ENCODE data around the gene ASPSCR1. TPM values are rescaled to one million over a fixed set of nuclear protein-coding genes. Genes with fewer than 3 reads are reported as not detected.

Gene ASPSCR1
- total and polyA plus RNA-seq, 2 of the 13 experiments (the other 11 are each of a cell fraction or from before 2014, with no cell fraction given): 274 to 314 TPM

- TF ChIP-seq, protein P1, sequence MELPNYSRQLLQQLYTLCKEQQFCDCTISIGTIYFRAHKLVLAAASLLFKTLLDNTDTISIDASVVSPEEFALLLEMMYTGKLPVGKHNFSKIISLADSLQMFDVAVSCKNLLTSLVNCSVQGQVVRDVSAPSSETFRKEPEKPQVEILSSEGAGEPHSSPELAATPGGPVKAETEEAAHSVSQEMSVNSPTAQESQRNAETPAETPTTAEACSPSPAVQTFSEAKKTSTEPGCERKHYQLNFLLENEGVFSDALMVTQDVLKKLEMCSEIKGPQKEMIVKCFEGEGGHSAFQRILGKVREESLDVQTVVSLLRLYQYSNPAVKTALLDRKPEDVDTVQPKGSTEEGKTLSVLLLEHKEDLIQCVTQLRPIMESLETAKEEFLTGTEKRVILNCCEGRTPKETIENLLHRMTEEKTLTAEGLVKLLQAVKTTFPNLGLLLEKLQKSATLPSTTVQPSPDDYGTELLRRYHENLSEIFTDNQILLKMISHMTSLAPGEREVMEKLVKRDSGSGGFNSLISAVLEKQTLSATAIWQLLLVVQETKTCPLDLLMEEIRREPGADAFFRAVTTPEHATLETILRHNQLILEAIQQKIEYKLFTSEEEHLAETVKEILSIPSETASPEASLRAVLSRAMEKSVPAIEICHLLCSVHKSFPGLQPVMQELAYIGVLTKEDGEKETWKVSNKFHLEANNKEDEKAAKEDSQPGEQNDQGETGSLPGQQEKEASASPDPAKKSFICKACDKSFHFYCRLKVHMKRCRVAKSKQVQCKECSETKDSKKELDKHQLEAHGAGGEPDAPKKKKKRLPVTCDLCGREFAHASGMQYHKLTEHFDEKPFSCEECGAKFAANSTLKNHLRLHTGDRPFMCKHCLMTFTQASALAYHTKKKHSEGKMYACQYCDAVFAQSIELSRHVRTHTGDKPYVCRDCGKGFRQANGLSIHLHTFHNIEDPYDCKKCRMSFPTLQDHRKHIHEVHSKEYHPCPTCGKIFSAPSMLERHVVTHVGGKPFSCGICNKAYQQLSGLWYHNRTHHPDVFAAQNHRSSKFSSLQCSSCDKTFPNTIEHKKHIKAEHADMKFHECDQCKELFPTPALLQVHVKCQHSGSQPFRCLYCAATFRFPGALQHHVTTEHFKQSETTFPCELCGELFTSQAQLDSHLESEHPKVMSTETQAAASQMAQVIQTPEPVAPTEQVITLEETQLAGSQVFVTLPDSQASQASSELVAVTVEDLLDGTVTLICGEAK (IDR thresholded peaks at IDR 0.05): peak; percentile 99
- TF ChIP-seq, protein P1 (CRISPR knock-in tag; IDR thresholded peaks at IDR 0.05): peak; percentile 99
- TF ChIP-seq, protein P2, sequence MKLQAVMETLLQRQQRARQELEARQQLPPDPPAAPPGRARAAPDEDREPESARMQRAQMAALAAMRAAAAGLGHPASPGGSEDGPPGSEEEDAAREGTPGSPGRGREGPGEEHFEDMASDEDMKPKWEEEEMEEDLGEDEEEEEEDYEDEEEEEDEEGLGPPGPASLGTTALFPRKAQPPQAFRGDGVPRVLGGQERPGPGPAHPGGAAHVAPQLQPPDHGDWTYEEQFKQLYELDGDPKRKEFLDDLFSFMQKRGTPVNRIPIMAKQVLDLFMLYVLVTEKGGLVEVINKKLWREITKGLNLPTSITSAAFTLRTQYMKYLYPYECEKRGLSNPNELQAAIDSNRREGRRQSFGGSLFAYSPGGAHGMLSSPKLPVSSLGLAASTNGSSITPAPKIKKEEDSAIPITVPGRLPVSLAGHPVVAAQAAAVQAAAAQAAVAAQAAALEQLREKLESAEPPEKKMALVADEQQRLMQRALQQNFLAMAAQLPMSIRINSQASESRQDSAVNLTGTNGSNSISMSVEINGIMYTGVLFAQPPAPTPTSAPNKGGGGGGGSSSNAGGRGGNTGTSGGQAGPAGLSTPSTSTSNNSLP (IDR thresholded peaks at IDR 0.05; ENCODE audit: low read depth, low read length): no peak
- TF ChIP-seq NR2C2 (CRISPR knock-in tag; IDR thresholded peaks at IDR 0.05; ENCODE audit: borderline replicate concordance): peak; percentile 67
- TF ChIP-seq HDAC2 (CRISPR knock-in tag; IDR thresholded peaks at IDR 0.05): no peak; the same call in 1 of the 2 replicates
- peak; percentile 59; the same call in 1 of the 2 replicates for TF ChIP-seq ETV5 (CRISPR knock-in tag; IDR thresholded peaks at IDR 0.05; ENCODE audit: borderline replicate concordance)
- peak; percentile 45; the same call in 1 of the 2 replicates for TF ChIP-seq DR1 (CRISPR knock-in tag; IDR thresholded peaks at IDR 0.05)
- TF ChIP-seq MBD4 (IDR thresholded peaks at IDR 0.05; ENCODE audit: borderline replicate concordance, low read length): no peak
- TF ChIP-seq CEBPB (IDR thresholded peaks at IDR 0.05; ENCODE audit: borderline replicate concordance, low read depth, low read length): no peak
- no peak for TF ChIP-seq ZKSCAN5 (CRISPR knock-in tag; IDR thresholded peaks at IDR 0.05)
- no peak for TF ChIP-seq RFX5 (IDR thresholded peaks at IDR 0.05; ENCODE audit: low read depth, low read length)
- peak; percentile 99 for TF ChIP-seq HOXA3 (CRISPR knock-in tag; IDR thresholded peaks at IDR 0.05)
- peak; percentile 50; the same call in 1 of the 2 replicates for TF ChIP-seq SMAD3 (CRISPR knock-in tag; IDR thresholded peaks at IDR 0.05)
- TF ChIP-seq ZSCAN21 (CRISPR knock-in tag; IDR thresholded peaks at IDR 0.05; ENCODE audit: borderline replicate concordance): peak; percentile 93
- TF ChIP-seq ZBTB39 (CRISPR knock-in tag; IDR thresholded peaks at IDR 0.05): no peak
Measured at GRCh38 chr17:81977211-81977808, at the start of gene ASPSCR1 (continued).
